ENCODE measurements around the gene GRXCR2. TPM values are rescaled to one million over a fixed set of nuclear protein-coding genes. Genes with fewer than 3 reads are reported as not detected.
"Not testable (repeated sequence)": the region's sequence is repeated elsewhere in the genome, so short reads cannot be mapped to it uniquely, and the experiment has no call there.

The GRXCR2 gene
- total RNA-seq, 2 donors from 2014 or later = 0.60 to 1.9 TPM

GRCh38 chr5:145846081-145846480 is 26.7 kb downstream of the GRXCR2 start:
- no peak for DNase-seq
- intact Hi-C loops (cut with DNase I) = no loop called here
- no peak for ATAC-seq

- intact Hi-C loops (cut with DNase I) = no loop called here
- no peak for ATAC-seq
- DNase-seq = no peak
Measured at GRCh38 chr5:145841299-145841698, 31.5 kb downstream of the GRXCR2 start.

GRCh38 chr5:145840458-145841132 is 32.2 kb downstream of the GRXCR2 start:
- DNase-seq (no peak), ATAC-seq (no peak)
- intact Hi-C loops (cut with DNase I) = no loop called here

GRCh38 chr5:145838276-145838675 is 34.5 kb downstream of the GRXCR2 start:
- ATAC-seq (no peak), DNase-seq (no peak)
- intact Hi-C loops (cut with DNase I) = loop anchor here in 1 of 2 donors (10.0 kb wide), 1 partner anchor 217 kb away; no protein-coding TSS in a partner anchor

GRCh38 chr5:145836241-145836640 is 36.6 kb downstream of the GRXCR2 start:
- not testable (repeated sequence) for ATAC-seq, DNase-seq
- intact Hi-C loops (cut with DNase I) = loop anchor here in 1 of 2 donors (10.0 kb wide), 1 partner anchor 219 kb away; no protein-coding TSS in a partner anchor

DNA sequence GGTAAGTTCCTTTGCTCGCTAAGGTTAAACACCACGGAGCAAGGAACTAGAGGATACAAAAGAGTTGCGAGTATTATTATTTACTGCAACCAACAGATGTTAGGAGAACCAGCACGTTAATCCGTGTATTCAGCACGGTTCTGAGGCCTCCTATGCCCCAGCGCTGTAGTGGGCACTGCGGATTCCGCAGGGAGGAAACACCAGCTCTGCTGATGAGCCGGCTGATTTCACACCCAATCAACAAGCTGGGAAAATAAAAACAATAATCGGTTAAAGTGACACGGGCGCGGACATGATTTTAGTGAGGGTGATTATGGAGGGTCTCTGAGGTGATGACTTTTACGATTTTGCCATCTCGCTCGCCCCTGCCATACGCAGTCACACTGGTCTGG is 37.0 kb downstream of the GRXCR2 start:
- intact Hi-C loops (cut with DNase I) = loop anchor here in 1 of 2 donors (10.0 kb wide), 1 partner anchor 219 kb away; no protein-coding TSS in a partner anchor
- DNase-seq (no peak), ATAC-seq (peak in 1 of 2 donors; percentile 15)

GRCh38 chr5:145834917-145835847 is 37.6 kb downstream of the GRXCR2 start, which contains the start of gene PRELID2:
Gene PRELID2, minus strand, starts transcription at chr5:145835342. Its CDS starts 91 bp downstream, at chr5:145835251.
- ATAC-seq (peak; percentile 96 to 97), DNase-seq (peak; percentile 93)
- intact Hi-C loops (cut with DNase I) = loop anchor here in 1 of 2 donors (10.0 kb wide), 1 partner anchor 220 kb away; no protein-coding TSS in a partner anchor

GRCh38 chr5:145834554-145834916 is 38.3 kb downstream of the GRXCR2 start:
- DNase-seq (no peak), ATAC-seq (peak in 1 of 2 donors; percentile 4)
- intact Hi-C loops (cut with DNase I) = loop anchor here in 1 of 2 donors (10.0 kb wide), 1 partner anchor 220 kb away; no protein-coding TSS in a partner anchor

DNA sequence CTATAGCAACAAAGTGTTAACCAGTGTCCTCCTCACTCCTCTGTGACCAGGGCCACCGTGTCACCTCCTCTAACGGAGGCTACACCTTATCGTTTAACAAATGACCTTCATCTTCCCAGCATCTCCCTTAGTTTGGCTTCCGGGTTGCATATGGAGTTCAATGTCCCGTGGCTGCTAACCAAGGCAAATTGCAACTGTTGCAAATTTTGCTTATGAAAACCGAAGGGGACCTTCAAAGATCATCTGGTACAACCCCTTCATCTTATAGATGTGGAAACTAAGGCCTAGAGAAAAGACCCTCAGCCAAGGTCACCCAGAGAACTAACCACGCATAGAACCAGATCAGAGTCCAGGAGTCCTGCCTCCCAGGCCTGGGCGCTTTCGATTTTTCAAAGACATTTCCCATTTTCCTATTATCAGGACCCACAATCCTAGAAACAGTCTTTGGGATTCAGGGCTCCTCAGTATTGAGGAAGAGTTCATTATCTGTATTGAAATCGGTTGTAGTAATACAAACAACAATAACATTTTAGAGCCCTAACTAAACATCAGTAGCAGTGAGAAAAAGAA is 39.1 kb downstream of the GRXCR2 start:
- intact Hi-C loops (cut with DNase I) = loop anchor here in 1 of 2 donors (10.0 kb wide), 1 partner anchor 221 kb away; no protein-coding TSS in a partner anchor
- DNase-seq (no peak), ATAC-seq (no peak)

GRCh38 chr5:145830594-145830993 is 42.2 kb downstream of the GRXCR2 start:
- DNase-seq (no peak), ATAC-seq (no peak)
- intact Hi-C loops (cut with DNase I) = loop anchor here in 1 of 2 donors (10.0 kb wide), 1 partner anchor 224 kb away; no protein-coding TSS in a partner anchor

DNA sequence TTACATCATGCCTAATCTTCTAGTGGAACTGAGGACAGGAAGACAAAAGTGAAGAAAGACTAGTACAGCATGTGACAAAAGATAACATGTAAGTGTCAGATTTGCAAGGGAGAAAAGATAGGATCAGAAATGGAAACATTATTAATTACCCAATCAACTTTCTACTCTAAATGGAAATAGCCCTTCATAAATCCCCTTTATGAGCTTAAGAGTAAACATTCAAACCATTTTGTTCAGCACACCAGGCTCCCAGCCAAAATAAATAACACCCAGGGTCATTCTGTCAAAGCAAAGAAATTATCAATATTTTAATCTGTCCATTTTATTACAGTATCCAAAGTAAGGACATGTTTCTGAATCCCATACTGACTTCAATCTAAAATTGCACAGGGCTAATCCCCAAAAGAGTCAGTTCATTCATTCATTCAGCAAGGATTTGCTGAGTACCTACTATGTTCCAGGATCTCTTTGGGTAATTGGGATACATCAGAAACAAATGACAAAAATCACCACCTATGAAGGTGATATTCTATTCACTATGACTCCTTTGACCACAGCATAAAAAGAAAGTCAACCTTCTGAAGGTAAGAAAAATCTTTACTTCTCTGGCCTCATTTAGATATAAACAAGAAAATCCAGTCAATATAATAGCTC is 43.0 kb downstream of the GRXCR2 start:
- ATAC-seq = no peak
- intact Hi-C loops (cut with DNase I) = loop anchor here in 1 of 2 donors (5.0 to 10.0 kb wide), 2 partner anchors 225 to 1628 kb away; no protein-coding TSS in a partner anchor
- DNase-seq = no peak

- ATAC-seq (no peak), DNase-seq (no peak)
- intact Hi-C loops (cut with DNase I) = loop anchor here in 1 of 2 donors (5.0 kb wide), 1 partner anchor 1625 kb away; no protein-coding TSS in a partner anchor
Measured at GRCh38 chr5:145826895-145827674, 45.7 kb downstream of the GRXCR2 start.

- peak in 1 of 2 donors; percentile 22 for ATAC-seq
- intact Hi-C loops (cut with DNase I) = loop anchor here in 1 of 2 donors (5.0 kb wide), 1 partner anchor 1623 kb away; no protein-coding TSS in a partner anchor
- no peak for DNase-seq
Measured at GRCh38 chr5:145825751-145826180, 47.0 kb downstream of the GRXCR2 start.

GRCh38 chr5:145824040-145824439 is 48.8 kb downstream of the GRXCR2 start:
- intact Hi-C loops (cut with DNase I) = no loop called here
- DNase-seq = no peak
- no peak for ATAC-seq

DNA sequence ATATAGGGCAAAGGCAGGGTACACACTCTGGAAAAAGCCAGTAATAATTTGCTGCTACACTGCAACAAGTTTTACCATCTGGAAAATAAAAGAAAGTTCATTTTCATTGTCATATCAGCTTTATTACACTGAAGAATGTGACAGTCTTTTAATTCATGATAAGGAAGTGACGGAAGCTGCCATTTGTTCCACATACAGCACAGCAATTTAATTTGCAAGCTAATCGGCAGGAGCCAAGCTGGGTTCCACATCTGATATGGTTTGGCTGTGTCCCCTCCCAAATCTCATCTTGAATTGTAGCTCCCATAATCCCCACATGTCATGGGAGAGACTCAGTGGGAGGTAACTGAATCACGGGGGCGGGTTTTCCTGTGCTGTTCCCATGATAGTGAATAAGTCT is 54.2 kb downstream of the GRXCR2 start:
- no peak for ATAC-seq
- intact Hi-C loops (cut with DNase I) = no loop called here
- no peak for DNase-seq

GRCh38 chr5:145812877-145813276 is 59.9 kb downstream of the GRXCR2 start:
- intact Hi-C loops (cut with DNase I) = no loop called here
- DNase-seq = no peak
- peak in 1 of 2 donors; percentile 27 for ATAC-seq

DNA sequence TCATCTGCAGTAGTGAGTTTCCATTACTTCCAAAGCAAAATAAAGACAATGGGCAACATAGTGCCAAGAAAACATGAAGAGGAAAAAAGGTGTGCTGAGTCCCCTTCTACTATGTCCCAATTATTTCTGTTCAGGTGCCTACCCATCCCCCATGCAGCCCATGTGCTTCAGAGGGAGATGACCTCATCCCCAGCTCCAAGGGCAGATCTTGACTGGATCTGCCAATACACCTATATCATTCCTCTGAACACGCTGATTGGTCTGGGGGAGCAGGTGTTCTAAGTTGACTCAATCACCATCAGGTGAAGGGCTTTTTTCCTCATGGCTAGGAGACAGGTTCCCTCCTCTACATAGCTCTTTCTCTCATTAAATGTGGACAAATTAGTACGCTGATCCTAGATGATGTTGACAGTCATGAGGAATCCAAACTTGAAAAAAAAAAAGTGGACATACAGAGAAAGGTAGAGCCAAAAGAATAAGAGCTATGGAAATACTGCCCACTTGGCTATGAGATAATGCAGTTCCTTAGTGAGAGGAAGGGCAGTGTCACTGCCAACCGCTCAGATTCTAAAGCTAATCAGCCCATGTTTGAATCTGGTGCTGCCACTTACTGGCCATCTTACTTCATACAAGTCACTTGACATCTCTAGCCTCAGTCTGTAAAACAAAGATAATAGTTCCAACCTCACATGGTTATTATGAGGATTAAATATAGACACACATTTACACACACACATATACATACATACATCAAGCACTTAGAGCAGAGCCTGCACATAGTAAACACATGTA is 60.8 kb downstream of the GRXCR2 start:
- peak; percentile 84 to 86 for ATAC-seq
- intact Hi-C loops (cut with DNase I) = no loop called here
- peak; percentile 21 for DNase-seq
